HUDEP-2 (cell line): ENCODE data around the gene SLC22A2.

ENCODE experiments used
- DNase-seq, 76 experiments: peaks; one replicate each; lab custom pipeline; 2025; ENCODE audit not compliant: unreplicated experiment in 76 of 76; lab: John Stamatoyannopoulos, UW

Gene SLC22A2

GRCh38 chr6:160218810-160219209 is 39.8 kb downstream of the SLC22A2 start:
- no peak for DNase-seq

GRCh38 chr6:160217863-160218262 is 40.8 kb downstream of the SLC22A2 start:
- no peak for DNase-seq

GRCh38 chr6:160217073-160217472 is 41.5 kb downstream of the SLC22A2 start:
- no peak for DNase-seq

GRCh38 chr6:160215232-160215631 is 43.4 kb downstream of the SLC22A2 start:
- DNase-seq: no peak

- no peak for DNase-seq
These were observed 51.0 kb downstream of the SLC22A2 start for GRCh38 chr6:160207618-160208017.

GRCh38 chr6:160204710-160205109 is 53.9 kb downstream of the SLC22A2 start:
- no peak for DNase-seq

- DNase-seq: no peak
These were observed 54.7 kb downstream of the SLC22A2 start for GRCh38 chr6:160203953-160204352.

- no peak for DNase-seq
These were observed 55.1 kb downstream of the SLC22A2 start for GRCh38 chr6:160203522-160203921.

- DNase-seq: no peak
These were observed 55.5 kb downstream of the SLC22A2 start for GRCh38 chr6:160203076-160203475.

GRCh38 chr6:160202411-160202810 is 56.2 kb downstream of the SLC22A2 start:
- no peak for DNase-seq

- DNase-seq: no peak
These were observed 57.6 kb downstream of the SLC22A2 start for GRCh38 chr6:160201061-160201460.

GRCh38 chr6:160198606-160199211 is 59.9 kb downstream of the SLC22A2 start:
- DNase-seq: no peak

- no peak for DNase-seq
These were observed 61.0 kb downstream of the SLC22A2 start for GRCh38 chr6:160197662-160198061.

- no peak for DNase-seq
These were observed 63.8 kb downstream of the SLC22A2 start for GRCh38 chr6:160194808-160195207.

GRCh38 chr6:160192840-160193239 is 65.8 kb downstream of the SLC22A2 start:
- DNase-seq: no peak

- DNase-seq: peak in 19 of 76 experiments; percentile 5 to 53 (median 16)
These were observed 67.6 kb downstream of the SLC22A2 start for GRCh38 chr6:160190973-160191372.

GRCh38 chr6:160190081-160190480 is 68.5 kb downstream of the SLC22A2 start:
- no peak for DNase-seq

GRCh38 chr6:160188773-160189172 is 69.8 kb downstream of the SLC22A2 start:
- no peak for DNase-seq

GRCh38 chr6:160180706-160181105 is 77.9 kb downstream of the SLC22A2 start:
- DNase-seq: no peak

GRCh38 chr6:160178271-160178670 is 80.3 kb downstream of the SLC22A2 start:
- no peak for DNase-seq

- DNase-seq: no peak
These were observed 81.4 kb downstream of the SLC22A2 start for GRCh38 chr6:160177220-160177619.

GRCh38 chr6:160174681-160175080 is 83.9 kb downstream of the SLC22A2 start:
- no peak for DNase-seq
